ENCODE measurements around the gene PDCD4. TPM values are rescaled to one million over a fixed set of nuclear protein-coding genes. Genes with fewer than 3 reads are reported as not detected.
A peak's percentile ranks its signal among the peaks of the same experiment; 100 is the strongest.

Gene PDCD4
- total and polyA plus RNA-seq, 4 donors = 14.7 to 94.4 (median 25.1) TPM

DNA sequence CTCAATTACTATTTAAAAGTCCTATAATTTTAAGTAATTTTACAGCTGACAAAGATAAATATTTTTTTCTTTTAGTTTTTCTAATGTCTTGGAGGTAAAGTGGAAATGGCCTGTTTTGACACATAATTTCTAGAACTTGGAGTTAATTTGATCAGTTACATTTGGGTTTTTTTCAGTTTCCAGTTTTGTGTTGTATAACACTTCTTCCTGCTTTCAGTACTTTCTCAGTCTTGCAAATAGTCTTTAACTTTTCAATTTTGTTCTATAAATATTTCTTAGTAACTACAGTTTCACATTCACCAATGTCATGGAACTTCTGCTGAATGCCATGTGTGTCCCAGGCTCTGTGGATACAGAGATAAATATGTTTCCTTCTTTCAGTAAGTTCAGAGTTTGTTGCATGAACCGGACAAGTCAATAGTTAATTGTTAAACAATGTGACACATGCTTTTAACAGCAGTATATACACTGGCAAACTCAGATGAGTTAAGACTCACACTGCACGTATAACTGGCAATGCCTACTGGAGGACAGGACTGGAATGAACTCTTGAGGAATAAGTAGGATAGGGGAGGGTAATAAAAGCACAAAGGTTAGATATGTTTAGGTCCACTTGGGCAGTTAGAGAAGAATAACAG, 52.2 kb downstream of the PDCD4 start:
- Histone ChIP-seq H3K9me3 (ENCODE audit: control insufficient read depth in 4 of 4, low read length in 3 of 4) (no peaks in the 10 kb centered on the region), H3K27ac (ENCODE audit: low read depth in 1 of 2, low read length in 2 of 2) (no peak overlapping the region), H3K9ac (ENCODE audit: low read depth in 1 of 2, low read length in 2 of 2) (no peak overlapping the region), H3K36me3 (ENCODE audit: control insufficient read depth in 4 of 4, insufficient read depth in 3 of 4, low read depth in 1 of 4, low read length in 3 of 4) (no peaks in the 10 kb centered on the region), H3K27me3 (ENCODE audit: control insufficient read depth in 4 of 4, insufficient read depth in 4 of 4, low read length in 3 of 4) (no peaks in the 10 kb centered on the region), H3K4me3 (ENCODE audit: low read depth in 1 of 3, low read length in 3 of 3) (no peak overlapping the region), H3K4me1 (ENCODE audit: control insufficient read depth in 4 of 4, insufficient read depth in 4 of 4, low read length in 3 of 4) (peaks cover 3 to 18% (median 12%) of the 10 kb centered on the region in 4 donors)
- DNase-seq (ENCODE audit: low spot score) = no peak
- WGBS = 19% methylated on average over 2 of the region's 2 CpGs
- peak; percentile 19 to 46 for TF ChIP-seq RAD21 (IDR thresholded peaks at IDR 0.05)
- no peak for TF ChIP-seq HNF4G (IDR thresholded peaks at IDR 0.05)
- TF ChIP-seq, protein P1, sequence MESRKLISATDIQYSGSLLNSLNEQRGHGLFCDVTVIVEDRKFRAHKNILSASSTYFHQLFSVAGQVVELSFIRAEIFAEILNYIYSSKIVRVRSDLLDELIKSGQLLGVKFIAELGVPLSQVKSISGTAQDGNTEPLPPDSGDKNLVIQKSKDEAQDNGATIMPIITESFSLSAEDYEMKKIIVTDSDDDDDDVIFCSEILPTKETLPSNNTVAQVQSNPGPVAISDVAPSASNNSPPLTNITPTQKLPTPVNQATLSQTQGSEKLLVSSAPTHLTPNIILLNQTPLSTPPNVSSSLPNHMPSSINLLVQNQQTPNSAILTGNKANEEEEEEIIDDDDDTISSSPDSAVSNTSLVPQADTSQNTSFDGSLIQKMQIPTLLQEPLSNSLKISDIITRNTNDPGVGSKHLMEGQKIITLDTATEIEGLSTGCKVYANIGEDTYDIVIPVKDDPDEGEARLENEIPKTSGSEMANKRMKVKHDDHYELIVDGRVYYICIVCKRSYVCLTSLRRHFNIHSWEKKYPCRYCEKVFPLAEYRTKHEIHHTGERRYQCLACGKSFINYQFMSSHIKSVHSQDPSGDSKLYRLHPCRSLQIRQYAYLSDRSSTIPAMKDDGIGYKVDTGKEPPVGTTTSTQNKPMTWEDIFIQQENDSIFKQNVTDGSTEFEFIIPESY (IDR thresholded peaks at IDR 0.05) = no peak
- TF ChIP-seq JUND (IDR thresholded peaks at IDR 0.05) = peak in 1 of 2 donors; percentile 21
- TF ChIP-seq, protein P2, sequence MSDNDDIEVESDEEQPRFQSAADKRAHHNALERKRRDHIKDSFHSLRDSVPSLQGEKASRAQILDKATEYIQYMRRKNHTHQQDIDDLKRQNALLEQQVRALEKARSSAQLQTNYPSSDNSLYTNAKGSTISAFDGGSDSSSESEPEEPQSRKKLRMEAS (IDR thresholded peaks at IDR 0.05) = peak; percentile 62
- peak; percentile 16 for TF ChIP-seq TAF1 (conservative IDR thresholded peaks at IDR 0.05)
- peak; percentile 24 for TF ChIP-seq YY1 (IDR thresholded peaks at IDR 0.05)
- TF ChIP-seq HNF4A (conservative IDR thresholded peaks at IDR 0.05) = peak in 1 of 2 donors; percentile 39
- TF ChIP-seq, protein P3, sequence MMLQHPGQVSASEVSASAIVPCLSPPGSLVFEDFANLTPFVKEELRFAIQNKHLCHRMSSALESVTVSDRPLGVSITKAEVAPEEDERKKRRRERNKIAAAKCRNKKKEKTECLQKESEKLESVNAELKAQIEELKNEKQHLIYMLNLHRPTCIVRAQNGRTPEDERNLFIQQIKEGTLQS (IDR thresholded peaks at IDR 0.05) = no peak
- peak; percentile 16 for TF ChIP-seq FOXA1 (IDR thresholded peaks at IDR 0.05)
- TF ChIP-seq EGR1 (IDR thresholded peaks at IDR 0.05; ENCODE audit: low read depth in 2 of 2) = no peak
- TF ChIP-seq FOXA2 (IDR thresholded peaks at IDR 0.05) = peak; percentile 16
- TF ChIP-seq, protein P4, sequence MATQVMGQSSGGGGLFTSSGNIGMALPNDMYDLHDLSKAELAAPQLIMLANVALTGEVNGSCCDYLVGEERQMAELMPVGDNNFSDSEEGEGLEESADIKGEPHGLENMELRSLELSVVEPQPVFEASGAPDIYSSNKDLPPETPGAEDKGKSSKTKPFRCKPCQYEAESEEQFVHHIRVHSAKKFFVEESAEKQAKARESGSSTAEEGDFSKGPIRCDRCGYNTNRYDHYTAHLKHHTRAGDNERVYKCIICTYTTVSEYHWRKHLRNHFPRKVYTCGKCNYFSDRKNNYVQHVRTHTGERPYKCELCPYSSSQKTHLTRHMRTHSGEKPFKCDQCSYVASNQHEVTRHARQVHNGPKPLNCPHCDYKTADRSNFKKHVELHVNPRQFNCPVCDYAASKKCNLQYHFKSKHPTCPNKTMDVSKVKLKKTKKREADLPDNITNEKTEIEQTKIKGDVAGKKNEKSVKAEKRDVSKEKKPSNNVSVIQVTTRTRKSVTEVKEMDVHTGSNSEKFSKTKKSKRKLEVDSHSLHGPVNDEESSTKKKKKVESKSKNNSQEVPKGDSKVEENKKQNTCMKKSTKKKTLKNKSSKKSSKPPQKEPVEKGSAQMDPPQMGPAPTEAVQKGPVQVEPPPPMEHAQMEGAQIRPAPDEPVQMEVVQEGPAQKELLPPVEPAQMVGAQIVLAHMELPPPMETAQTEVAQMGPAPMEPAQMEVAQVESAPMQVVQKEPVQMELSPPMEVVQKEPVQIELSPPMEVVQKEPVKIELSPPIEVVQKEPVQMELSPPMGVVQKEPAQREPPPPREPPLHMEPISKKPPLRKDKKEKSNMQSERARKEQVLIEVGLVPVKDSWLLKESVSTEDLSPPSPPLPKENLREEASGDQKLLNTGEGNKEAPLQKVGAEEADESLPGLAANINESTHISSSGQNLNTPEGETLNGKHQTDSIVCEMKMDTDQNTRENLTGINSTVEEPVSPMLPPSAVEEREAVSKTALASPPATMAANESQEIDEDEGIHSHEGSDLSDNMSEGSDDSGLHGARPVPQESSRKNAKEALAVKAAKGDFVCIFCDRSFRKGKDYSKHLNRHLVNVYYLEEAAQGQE (IDR thresholded peaks at IDR 0.05) = no peak
- TF ChIP-seq SP1 (IDR thresholded peaks at IDR 0.05) = peak; percentile 36
- TF ChIP-seq RXRA (IDR thresholded peaks at IDR 0.05) = peak; percentile 50
- TF ChIP-seq, protein P5, sequence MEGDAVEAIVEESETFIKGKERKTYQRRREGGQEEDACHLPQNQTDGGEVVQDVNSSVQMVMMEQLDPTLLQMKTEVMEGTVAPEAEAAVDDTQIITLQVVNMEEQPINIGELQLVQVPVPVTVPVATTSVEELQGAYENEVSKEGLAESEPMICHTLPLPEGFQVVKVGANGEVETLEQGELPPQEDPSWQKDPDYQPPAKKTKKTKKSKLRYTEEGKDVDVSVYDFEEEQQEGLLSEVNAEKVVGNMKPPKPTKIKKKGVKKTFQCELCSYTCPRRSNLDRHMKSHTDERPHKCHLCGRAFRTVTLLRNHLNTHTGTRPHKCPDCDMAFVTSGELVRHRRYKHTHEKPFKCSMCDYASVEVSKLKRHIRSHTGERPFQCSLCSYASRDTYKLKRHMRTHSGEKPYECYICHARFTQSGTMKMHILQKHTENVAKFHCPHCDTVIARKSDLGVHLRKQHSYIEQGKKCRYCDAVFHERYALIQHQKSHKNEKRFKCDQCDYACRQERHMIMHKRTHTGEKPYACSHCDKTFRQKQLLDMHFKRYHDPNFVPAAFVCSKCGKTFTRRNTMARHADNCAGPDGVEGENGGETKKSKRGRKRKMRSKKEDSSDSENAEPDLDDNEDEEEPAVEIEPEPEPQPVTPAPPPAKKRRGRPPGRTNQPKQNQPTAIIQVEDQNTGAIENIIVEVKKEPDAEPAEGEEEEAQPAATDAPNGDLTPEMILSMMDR (IDR thresholded peaks at IDR 0.05; ENCODE audit: low read depth, low read length, missing input control) = no peak
- no peak for TF ChIP-seq NR2F2 (IDR thresholded peaks at IDR 0.05)
- TF ChIP-seq GABPA (IDR thresholded peaks at IDR 0.05 in 1 of 2, conservative IDR thresholded peaks at IDR 0.05 in 1 of 2) = no peak

Measured in liver (tissue), 9 donors.